Mesendoderm (in vitro differentiated cells): ENCODE measurements around the gene OPRM1.
"Not testable (repeated sequence)": the region's sequence is repeated elsewhere in the genome, so short reads cannot be mapped to it uniquely, and the experiment has no call there.

ENCODE experiments used
- DNase-seq: peaks from one replicate; pipeline ENCODE4 v3.0.0; 2013
- H2AK5ac ChIP-seq: 2 replicates; pipeline ENCODE4 v1.6.1; 2013; ENCODE audit warnings: low read length, inconsistent platforms
- H2BK120ac ChIP-seq: 2 replicates; pipeline ENCODE4 v1.6.1; 2013; ENCODE audit warnings: low read depth, mild to moderate bottlenecking, low read length, moderate library complexity, mixed read lengths
- H2BK15ac ChIP-seq: replicated peaks from 2 replicates; pipeline ENCODE4 v1.6.1; 2013; ENCODE audit warnings: low read depth, mild to moderate bottlenecking, moderate library complexity
- H2BK5ac ChIP-seq: 2 replicates; pipeline ENCODE4 v1.6.1; 2013; ENCODE audit warnings: low read length, inconsistent platforms
- H3K18ac ChIP-seq: 2 replicates; pipeline ENCODE4 v1.6.1; 2013; ENCODE audit warnings: mild to moderate bottlenecking, low read length, mixed read lengths
- H3K23ac ChIP-seq: one replicate; pipeline ENCODE4 v1.6.1; 2013; ENCODE audit warnings: low read length
- H3K27ac ChIP-seq: 2 replicates; pipeline ENCODE4 v1.5.1; 2013; ENCODE audit warnings: low read depth, mild to moderate bottlenecking, inconsistent platforms, low read length, moderate library complexity
- H3K27me3 ChIP-seq: 2 replicates; pipeline ENCODE4 v1.6.1; 2013; ENCODE audit warnings: low read length, control low read depth, mild to moderate bottlenecking, inconsistent platforms; ENCODE audit not compliant: insufficient read depth, poor library complexity
- H3K36me3 ChIP-seq: 2 replicates; pipeline ENCODE4 v1.6.1; 2013; ENCODE audit warnings: low read length, inconsistent platforms; ENCODE audit not compliant: control insufficient read depth, insufficient read depth
- H3K4ac ChIP-seq: one replicate; pipeline ENCODE4 v1.6.1; 2013; ENCODE audit warnings: low read depth, mild to moderate bottlenecking, low read length, moderate library complexity
- H3K4me1 ChIP-seq: 2 replicates; pipeline ENCODE4 v1.6.1; 2013; ENCODE audit warnings: low read depth, low read length, inconsistent platforms; ENCODE audit not compliant: control insufficient read depth
- H3K4me2 ChIP-seq: 2 replicates; pipeline ENCODE4 v1.6.1; 2013; ENCODE audit warnings: low read length
- H3K4me3 ChIP-seq: 2 replicates; pipeline ENCODE4 v1.5.1; 2013; ENCODE audit warnings: mild to moderate bottlenecking, low read length
- H3K56ac ChIP-seq: one replicate; pipeline ENCODE4 v1.6.1; 2013; ENCODE audit warnings: low read length
- H3K79me1 ChIP-seq: 2 replicates; pipeline ENCODE4 v1.6.1; 2013; ENCODE audit warnings: low read length, inconsistent platforms
- H3K79me2 ChIP-seq: 2 replicates; pipeline ENCODE4 v1.6.1; 2013; ENCODE audit warnings: mild to moderate bottlenecking, low read length; ENCODE audit not compliant: control insufficient read depth, insufficient read depth
- H3K9ac ChIP-seq: 2 replicates; pipeline ENCODE4 v1.6.1; 2013; ENCODE audit warnings: low read length, inconsistent platforms
- H4K5ac ChIP-seq: one replicate; pipeline ENCODE4 v1.6.1; 2013; ENCODE audit warnings: low read length
- H4K8ac ChIP-seq: one replicate; pipeline ENCODE4 v1.6.1; 2013; ENCODE audit warnings: low read depth, mild to moderate bottlenecking, control low read depth, low read length, moderate library complexity
- WGBS: extraction: QIAGEN DNeasy Blood & Tissue Kit; methylation state at CpG from one replicate; pipeline ENCODE4 v1.1.7; 2013; ENCODE audit warnings: low lambda C conversion rate, missing lambda C conversion rate; ENCODE audit not compliant: insufficient coverage; ENCODE audit errors: extremely low coverage; 5-methylcytosine and 5-hydroxymethylcytosine counted together

Gene OPRM1

GRCh38 chr6:154179434-154179833 lies 140.4 kb downstream of the OPRM1 start:
- Histone ChIP-seq H3K79me2 (no peaks in the 10 kb centered on the region), H3K23ac (no peak overlapping the region), H2AK5ac (no peak overlapping the region), H3K4me2 (no peak overlapping the region), H3K4me1 (no peaks in the 10 kb centered on the region), H3K4me3 (no peak overlapping the region), H3K27ac (no peak overlapping the region), H4K5ac (no peak overlapping the region), H3K4ac (no peak overlapping the region), H3K79me1 (no peaks in the 10 kb centered on the region), H4K8ac (no peak overlapping the region), H2BK5ac (no peak overlapping the region), H3K56ac (no peak overlapping the region), H3K9ac (no peak overlapping the region), H3K18ac (no peak overlapping the region), H3K36me3 (no peaks in the 10 kb centered on the region), H3K27me3 (no peaks in the 10 kb centered on the region), H2BK15ac (no peak overlapping the region), H2BK120ac (no peak overlapping the region)
- no peak for DNase-seq
- whole genome bisulfite sequencing = no CpG with 5 or more reads among the region's 5 CpGs

- no peaks in the 10 kb centered on the region for H3K79me1 ChIP-seq
- H3K4me3 ChIP-seq = no peak overlapping the region
- H2BK120ac ChIP-seq = no peak overlapping the region
- H4K8ac ChIP-seq = no peak overlapping the region
- DNase-seq = no peak
- H3K4me2 ChIP-seq = no peak overlapping the region
- no peaks in the 10 kb centered on the region for H3K4me1 ChIP-seq
- no peak overlapping the region for H2AK5ac ChIP-seq
- H3K18ac ChIP-seq = no peak overlapping the region
- no peak overlapping the region for H3K27ac ChIP-seq
- no peak overlapping the region for H4K5ac ChIP-seq
- H3K23ac ChIP-seq = no peak overlapping the region
- no peak overlapping the region for H3K4ac ChIP-seq
- no peaks in the 10 kb centered on the region for H3K79me2 ChIP-seq
- no CpG with 5 or more reads among the region's 3 CpGs for WGBS
- H3K36me3 ChIP-seq = no peaks in the 10 kb centered on the region
- no peak overlapping the region for H3K9ac ChIP-seq
- no peak overlapping the region for H2BK5ac ChIP-seq
- no peak overlapping the region for H2BK15ac ChIP-seq
- no peaks in the 10 kb centered on the region for H3K27me3 ChIP-seq
- H3K56ac ChIP-seq = no peak overlapping the region
Measured at GRCh38 chr6:154187203-154187602, 148.2 kb downstream of the OPRM1 start.

GRCh38 chr6:154187714-154188113 lies 148.7 kb downstream of the OPRM1 start:
- Histone ChIP-seq H2BK5ac (no peak overlapping the region), H4K8ac (no peak overlapping the region), H3K56ac (no peak overlapping the region), H3K4me2 (no peak overlapping the region), H3K4ac (no peak overlapping the region), H3K18ac (no peak overlapping the region), H2AK5ac (no peak overlapping the region), H3K79me1 (no peaks in the 10 kb centered on the region), H3K23ac (no peak overlapping the region), H3K9ac (no peak overlapping the region), H3K27ac (no peak overlapping the region), H4K5ac (no peak overlapping the region), H3K36me3 (no peaks in the 10 kb centered on the region), H3K4me3 (no peak overlapping the region), H3K27me3 (no peaks in the 10 kb centered on the region), H3K79me2 (no peaks in the 10 kb centered on the region), H2BK15ac (no peak overlapping the region), H2BK120ac (no peak overlapping the region), H3K4me1 (no peaks in the 10 kb centered on the region)
- no peak for DNase-seq

GRCh38 chr6:154196333-154196885 lies 157.4 kb downstream of the OPRM1 start:
- no peak overlapping the region for H3K9ac ChIP-seq
- no CpG with 5 or more reads among the region's 1 CpG for WGBS
- no peak overlapping the region for H3K23ac ChIP-seq

GRCh38 chr6:154197196-154197860 lies 158.3 kb downstream of the OPRM1 start:
- no peak overlapping the region for H3K27ac ChIP-seq
- no peak overlapping the region for H3K4me3 ChIP-seq
- H4K5ac ChIP-seq = no peak overlapping the region
- no peak overlapping the region for H3K9ac ChIP-seq
- no peaks in the 10 kb centered on the region for H3K27me3 ChIP-seq
- H3K18ac ChIP-seq = no peak overlapping the region
- H3K4ac ChIP-seq = no peak overlapping the region
- no peak overlapping the region for H2BK5ac ChIP-seq
- H3K56ac ChIP-seq = no peak overlapping the region
- no peaks in the 10 kb centered on the region for H3K79me1 ChIP-seq
- H2BK120ac ChIP-seq = no peak overlapping the region
- H3K36me3 ChIP-seq = no peaks in the 10 kb centered on the region
- no peak overlapping the region for H2AK5ac ChIP-seq
- no peaks in the 10 kb centered on the region for H3K79me2 ChIP-seq
- H3K4me2 ChIP-seq = no peak overlapping the region
- no peak for DNase-seq
- H3K4me1 ChIP-seq = no peaks in the 10 kb centered on the region
- H3K23ac ChIP-seq = no peak overlapping the region
- no peak overlapping the region for H2BK15ac ChIP-seq
- H4K8ac ChIP-seq = no peak overlapping the region

More at GRCh38 chr6:154196333-154196885, 157.4 kb downstream of the OPRM1 start:
- no peaks in the 10 kb centered on the region for H3K36me3 ChIP-seq
- no peaks in the 10 kb centered on the region for H3K27me3 ChIP-seq
- no peak overlapping the region for H3K4me3 ChIP-seq
- H2AK5ac ChIP-seq = no peak overlapping the region
- no peak overlapping the region for H2BK5ac ChIP-seq
- DNase-seq = no peak
- H3K79me2 ChIP-seq = no peaks in the 10 kb centered on the region
- H2BK120ac ChIP-seq = no peak overlapping the region
- no peak overlapping the region for H4K5ac ChIP-seq
- H3K4me2 ChIP-seq = no peak overlapping the region
- no peak overlapping the region for H3K18ac ChIP-seq
- no peak overlapping the region for H3K4ac ChIP-seq
- no peak overlapping the region for H4K8ac ChIP-seq
- H3K56ac ChIP-seq = no peak overlapping the region
- no peak overlapping the region for H3K27ac ChIP-seq
- H3K4me1 ChIP-seq = no peaks in the 10 kb centered on the region
- no peaks in the 10 kb centered on the region for H3K79me1 ChIP-seq
- no peak overlapping the region for H2BK15ac ChIP-seq

- not testable (repeated sequence) for H4K8ac ChIP-seq, H3K36me3 ChIP-seq, H3K27me3 ChIP-seq, H3K18ac ChIP-seq, H2BK120ac ChIP-seq, H2BK15ac ChIP-seq, H3K79me2 ChIP-seq, H3K23ac ChIP-seq, H3K4ac ChIP-seq, H3K4me1 ChIP-seq, H3K27ac ChIP-seq, H2AK5ac ChIP-seq, H3K4me2 ChIP-seq, H3K4me3 ChIP-seq, H2BK5ac ChIP-seq, H3K56ac ChIP-seq, H3K9ac ChIP-seq, H4K5ac ChIP-seq, DNase-seq, H3K79me1 ChIP-seq
- WGBS = no CpG with 5 or more reads among the region's 4 CpGs
Measured at GRCh38 chr6:154201688-154202087, 162.6 kb downstream of the OPRM1 start.
